ENCODE results near the gene DYNLT5.

GRCh38 chr1:66770694-66771093 lies 18.4 kb downstream of the DYNLT5 start:
- no peak for TF ChIP-seq FOXJ3 (CRISPR knock-in tag; IDR thresholded peaks at IDR 0.05; ENCODE audit: borderline replicate concordance)
- TF ChIP-seq HMGA2 (CRISPR knock-in tag; IDR thresholded peaks at IDR 0.05), result no peak
- TF ChIP-seq CTCF (IDR thresholded peaks at IDR 0.05), result no peak
- TF ChIP-seq PREB (CRISPR knock-in tag; IDR thresholded peaks at IDR 0.05; ENCODE audit: borderline replicate concordance), result no peak
- no peak for TF ChIP-seq NR2C2 (CRISPR knock-in tag; IDR thresholded peaks at IDR 0.05)
- TF ChIP-seq ATF2 (CRISPR knock-in tag; IDR thresholded peaks at IDR 0.05; ENCODE audit: borderline replicate concordance, low read depth), result no peak
- TF ChIP-seq GABPB1 (CRISPR knock-in tag; IDR thresholded peaks at IDR 0.05), result no peak
- no peak for TF ChIP-seq TEAD4 (CRISPR knock-in tag; IDR thresholded peaks at IDR 0.05)
- no peak for TF ChIP-seq GTF2I (CRISPR knock-in tag; conservative IDR thresholded peaks at IDR 0.05)
- no peak for TF ChIP-seq ZNF423 (CRISPR knock-in tag; IDR thresholded peaks at IDR 0.05)
- TF ChIP-seq KAT7 (CRISPR knock-in tag; IDR thresholded peaks at IDR 0.05; ENCODE audit: borderline replicate concordance), result no peak

Measured in WTC11 (cell line).